Activated CD4-positive, alpha-beta T cell treated with anti-CD3 and anti-CD28 coated beads for 48 hours (primary cell): ENCODE measurements around the gene TNS4.

ENCODE experiments used
- DNase-seq: peaks from one replicate; pipeline ENCODE4 v3.0.0-alpha.2; 2020

The TNS4 gene

DNA sequence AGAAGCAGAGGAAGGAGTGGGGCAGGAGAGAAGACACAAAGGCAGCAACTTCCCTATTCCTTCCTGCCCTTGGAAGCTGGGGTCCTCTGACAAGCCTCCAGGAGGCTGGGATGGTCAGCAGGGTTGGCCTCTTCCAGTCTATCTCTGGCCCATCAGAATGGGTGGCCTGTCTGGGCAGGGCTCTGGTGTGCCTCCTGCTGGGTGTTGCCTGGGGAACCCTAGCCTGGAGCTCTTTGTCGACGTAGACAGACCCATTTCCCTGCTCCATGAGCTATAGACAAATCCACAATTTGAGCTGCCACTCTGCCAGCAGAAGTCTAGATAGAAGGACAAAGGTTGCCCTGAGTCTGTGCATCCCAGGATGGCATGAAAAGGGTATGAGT is 46.8 kb downstream of the TNS4 start:
- no peak for DNase-seq

DNA sequence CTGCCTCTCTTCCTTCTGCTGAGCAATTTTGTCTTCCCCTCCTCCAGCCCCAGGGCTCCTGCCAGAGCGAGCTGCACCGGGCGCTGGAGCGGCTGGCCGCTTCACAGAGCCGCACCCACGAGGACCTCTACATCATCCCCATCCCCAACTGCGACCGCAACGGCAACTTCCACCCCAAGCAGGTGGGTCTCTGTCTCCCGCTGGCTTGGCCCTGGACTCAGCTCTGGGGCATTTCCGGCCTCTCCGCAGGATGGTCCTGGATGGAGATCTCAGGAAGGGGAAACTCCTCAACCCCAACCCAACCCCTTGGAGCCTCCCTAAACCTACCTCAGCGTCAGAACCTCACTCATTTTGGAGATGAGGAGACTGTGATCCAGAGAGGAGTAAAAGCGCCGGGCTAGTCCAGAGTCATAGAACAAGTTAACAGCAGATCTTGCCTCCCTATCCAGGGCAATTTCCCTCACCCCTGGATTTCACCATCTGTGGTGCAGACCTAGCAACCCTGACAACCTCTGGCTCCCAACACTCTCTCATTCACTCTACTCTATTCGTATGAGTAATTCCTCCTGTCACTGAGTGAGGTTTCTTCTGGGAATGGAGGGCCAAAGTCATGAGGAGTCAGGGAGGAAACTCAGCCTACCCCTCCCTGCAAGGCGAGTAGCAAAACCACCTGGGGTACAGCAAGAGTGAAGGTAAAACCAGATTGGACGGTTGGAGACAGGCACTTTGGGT is 47.4 kb downstream of the TNS4 start:
- DNase-seq = no peak

DNA sequence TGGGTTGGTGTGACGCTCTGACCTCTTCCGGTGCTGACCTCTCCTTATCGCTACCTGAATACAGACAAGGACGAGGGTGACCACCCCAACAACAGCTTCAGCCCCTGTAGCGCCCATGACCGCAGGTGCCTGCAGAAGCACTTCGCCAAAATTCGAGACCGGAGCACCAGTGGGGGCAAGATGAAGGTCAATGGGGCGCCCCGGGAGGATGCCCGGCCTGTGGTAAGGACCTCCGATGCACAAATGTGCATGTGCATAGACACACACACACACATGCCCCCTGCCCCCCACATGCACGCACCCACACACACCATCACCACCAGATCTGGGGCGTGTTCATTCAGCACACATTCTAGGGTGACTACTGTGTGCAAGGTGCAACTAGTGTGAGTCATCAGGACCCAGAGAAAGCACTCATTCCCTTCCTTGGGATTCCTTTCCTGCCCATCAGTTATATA is 48.5 kb downstream of the TNS4 start:
- DNase-seq = no peak

DNA sequence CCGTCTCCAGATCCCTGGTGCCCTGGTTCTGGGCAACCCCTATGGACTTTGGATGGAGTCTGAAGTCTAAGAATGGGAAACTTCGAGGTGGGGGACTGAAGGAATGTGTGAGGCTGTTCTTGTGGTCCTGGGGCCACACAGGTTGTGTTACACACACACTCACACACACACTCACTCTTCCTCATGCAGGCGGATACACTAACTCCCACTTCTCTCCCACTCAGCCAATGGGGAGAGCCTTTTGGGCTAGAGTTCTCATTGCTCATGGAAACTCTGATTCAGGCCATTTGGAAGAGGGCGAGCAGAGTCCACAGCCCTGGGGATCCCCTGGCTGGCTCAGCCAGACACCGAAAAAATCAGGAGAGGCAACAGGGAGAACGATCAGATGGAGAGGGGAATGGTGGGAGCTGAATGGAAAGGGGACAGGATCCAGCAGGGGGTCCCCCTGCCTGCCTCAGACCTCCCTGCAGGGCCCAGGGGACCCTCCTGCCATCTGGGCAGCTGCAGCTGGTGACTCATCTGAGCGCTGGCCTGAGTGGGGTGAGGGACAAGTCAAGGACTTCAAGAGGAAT is 49.1 kb downstream of the TNS4 start:
- DNase-seq = peak; percentile 38

DNA sequence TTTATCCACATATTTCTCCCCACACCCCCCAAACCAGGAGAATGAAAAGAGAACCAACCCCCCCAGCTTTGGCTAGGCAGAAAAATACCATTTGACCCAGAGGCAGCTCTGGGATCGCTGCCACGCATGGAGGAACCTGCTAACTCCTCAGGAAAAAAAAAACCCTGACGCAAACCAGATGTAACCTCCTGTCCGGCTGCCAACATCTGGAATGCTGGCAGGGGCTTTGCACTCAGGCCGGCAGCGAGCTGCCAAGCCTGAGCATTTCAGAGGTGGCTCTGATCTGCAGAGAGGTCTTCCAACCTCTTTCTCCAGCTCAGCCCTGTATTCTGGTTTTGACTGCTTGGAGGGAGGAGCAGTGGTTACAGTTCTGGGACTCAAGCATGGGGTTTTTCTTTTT is 50.0 kb downstream of the TNS4 start:
- DNase-seq = no peak

DNA sequence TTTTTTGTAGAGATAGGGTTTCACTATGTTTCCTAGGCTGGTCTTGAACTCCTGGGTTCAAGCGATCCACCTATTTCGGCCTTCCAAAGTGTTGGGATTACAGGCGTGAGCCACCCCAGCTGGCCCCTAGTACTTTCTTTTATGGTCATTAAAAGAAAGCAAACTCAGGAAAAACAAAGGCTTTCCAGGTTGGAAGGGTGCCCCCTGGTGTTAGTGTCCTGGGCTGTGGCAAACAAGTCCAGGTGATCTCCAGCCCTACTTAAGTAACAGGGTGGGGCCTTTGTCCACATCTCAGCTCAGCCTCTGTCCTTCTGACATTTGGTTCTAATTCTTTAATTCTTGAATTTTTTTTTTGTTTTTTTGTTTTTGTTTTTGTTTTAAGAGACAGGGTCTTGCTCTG is 51.2 kb downstream of the TNS4 start:
- peak; percentile 50 for DNase-seq

DNA sequence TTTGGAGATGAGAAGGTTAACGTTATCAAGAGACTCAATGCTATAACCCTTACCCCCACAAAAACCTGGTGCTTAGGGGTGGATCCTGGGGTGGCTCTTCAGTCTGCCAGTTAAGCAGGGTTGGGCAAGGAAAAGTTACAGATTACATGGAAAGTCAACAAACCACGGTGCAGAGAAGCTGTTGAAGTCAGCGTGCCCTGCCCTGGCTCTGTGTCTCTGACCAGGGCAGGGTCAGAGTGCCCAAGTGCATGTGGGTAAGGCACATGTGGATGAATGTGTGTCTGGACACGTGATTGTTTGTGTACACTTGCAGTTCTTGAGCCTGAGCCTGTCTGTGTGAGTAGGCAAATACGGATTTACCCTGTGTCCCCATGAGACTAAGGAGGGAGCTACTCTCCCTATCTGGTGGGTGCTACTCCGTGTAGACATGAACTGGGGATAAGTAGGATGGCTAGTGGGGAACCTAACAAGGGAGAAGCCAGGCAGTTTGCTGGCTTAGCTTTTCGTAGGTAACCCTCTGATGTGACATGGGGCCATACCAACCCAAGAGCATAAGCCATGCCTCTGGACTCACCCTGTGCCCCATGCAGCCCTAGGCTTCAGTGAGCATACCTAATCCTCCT is 52.7 kb downstream of the TNS4 start:
- DNase-seq = no peak

DNA sequence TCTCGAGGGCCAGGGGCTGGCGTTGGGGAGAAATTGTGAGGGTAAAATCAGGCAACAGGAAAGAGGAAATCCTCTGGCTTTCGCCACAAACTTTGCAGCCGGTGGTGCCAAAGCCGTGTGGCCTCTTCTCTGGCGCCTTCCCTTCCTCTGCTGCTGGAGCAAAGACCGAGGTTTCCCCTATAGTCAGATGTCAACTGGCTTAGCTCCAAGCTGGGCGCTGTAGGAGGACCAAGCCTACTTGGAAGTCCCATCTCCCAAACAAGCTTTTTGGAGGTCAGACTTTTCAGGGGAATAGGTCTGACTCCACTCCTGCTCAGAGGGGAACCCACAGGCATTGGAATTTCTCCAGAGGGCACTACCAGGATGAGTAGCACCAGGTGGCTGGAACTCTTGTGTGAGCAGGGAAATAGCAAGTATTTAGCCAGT is 53.2 kb downstream of the TNS4 start:
- DNase-seq = no peak

DNA sequence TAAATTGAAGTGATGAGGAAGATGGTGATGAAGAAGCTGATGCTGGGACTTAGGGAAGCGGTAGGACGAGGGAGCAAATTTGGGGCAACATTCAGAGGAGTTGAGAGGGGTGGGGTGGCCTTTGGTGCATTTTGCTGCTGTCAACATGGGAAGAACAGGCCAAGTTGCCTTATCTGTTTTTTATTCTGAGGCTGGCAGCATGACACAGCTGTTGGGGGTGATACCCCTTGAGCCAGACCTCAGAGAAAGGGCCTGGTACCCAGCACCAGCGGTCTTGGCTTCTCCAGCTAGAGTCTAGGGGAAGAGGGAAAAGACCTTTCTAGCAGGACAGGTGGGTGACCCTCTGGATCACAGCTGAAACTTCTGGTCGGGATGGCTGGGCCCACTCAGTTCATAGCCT is 53.6 kb downstream of the TNS4 start:
- no peak for DNase-seq

DNA sequence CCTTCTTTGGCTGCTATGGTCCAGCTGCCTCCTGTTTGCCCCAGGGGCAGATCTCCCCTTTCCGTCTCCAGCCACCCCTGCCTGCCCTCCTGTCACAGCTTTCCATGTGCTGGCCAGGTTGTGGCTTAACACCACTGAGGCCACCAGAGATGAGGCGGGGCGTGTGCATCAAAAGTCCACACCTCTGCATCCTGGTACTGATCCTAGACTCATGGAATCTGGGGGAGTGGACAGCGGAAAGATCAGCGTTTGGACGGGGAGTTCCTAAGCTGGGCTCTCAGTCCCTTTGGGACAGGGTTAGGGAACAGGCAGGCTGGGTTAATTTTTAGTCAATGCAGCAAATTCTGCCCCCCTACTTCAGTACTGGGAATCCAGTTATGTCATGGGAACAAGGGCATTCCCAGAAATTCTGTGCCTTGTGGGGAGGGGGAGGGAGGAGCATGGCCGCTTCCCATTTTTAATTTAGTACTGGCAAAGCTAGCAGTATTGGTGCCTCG is 54.2 kb downstream of the TNS4 start:
- DNase-seq = no peak

DNA sequence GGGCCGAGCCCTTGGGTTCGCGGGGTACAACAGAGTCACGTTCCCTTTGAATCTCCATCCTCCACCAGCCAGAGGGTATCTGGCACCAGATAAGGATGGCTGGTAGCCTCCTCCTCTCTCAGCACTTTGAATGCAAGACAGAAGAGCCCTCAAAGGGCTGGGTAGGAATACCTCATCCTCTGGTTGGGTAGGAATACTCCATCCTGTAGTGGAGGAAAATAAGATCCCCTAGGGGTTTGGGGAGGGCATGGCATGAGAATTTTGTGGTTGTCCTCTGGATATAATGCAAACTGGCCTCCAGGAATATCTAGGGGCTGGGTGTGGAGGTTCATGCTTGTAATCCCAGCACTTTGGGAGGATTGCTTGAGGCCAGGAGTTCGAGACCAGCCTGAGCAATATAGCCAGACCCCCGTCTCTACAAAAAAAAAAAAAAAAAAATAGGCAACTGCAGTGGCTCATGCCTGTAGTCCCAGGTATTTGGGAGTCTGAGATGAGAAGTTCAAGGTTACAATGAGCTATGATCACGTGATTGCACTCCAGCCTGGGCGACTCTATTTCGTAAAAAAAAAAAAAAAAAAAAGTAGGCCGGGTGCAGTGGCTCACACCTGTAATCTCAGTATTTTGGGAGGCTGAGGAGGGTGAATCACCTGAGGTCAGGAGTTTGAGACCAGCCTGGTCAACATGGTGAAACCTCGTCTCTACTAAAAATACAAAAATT is 55.5 kb downstream of the TNS4 start:
- no peak for DNase-seq

DNA sequence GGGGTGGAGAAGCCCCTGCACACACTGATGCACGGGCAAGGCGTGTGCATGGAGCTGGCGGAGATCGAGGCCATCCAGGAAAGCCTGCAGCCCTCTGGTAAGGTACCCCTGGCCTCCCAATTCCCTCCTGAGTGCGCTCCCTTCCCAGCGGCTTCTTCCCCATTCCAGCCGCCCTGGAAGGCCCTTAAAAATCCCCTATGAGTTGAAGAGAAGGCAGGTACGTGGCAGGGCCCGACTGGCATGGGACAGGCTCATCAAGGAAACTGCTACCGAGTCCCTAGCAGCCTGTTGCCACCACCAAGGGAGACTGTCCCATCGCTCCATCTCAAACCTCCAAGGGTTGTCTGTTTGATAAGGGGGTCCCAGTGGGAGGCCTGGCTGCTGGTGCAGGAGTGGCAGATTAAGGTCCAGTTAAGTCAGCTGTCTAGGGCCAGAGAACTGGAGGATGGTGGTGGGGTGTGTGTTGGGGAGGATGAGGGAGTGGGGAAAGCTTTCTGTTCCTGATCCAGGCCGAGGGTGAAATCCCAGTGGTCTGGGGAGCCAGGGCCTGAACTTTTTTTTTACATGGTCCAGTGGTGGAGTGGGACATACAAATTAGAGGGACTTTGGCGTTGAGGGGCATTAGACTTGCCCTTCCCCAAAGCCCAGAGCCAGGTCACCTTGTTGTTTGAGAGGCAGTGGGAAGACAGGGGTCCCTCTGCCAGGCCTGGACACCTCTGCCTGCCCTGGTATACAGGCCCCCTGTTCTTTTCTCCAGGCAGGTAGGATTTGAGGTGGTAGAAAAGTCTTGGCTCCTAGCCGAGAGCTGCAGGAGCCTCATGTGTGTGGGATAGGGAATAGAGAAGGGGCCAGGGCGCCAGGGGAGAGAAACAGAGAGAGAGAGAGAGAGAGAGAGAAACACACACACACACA is 57.2 kb downstream of the TNS4 start:
- DNase-seq = peak; percentile 21

DNA sequence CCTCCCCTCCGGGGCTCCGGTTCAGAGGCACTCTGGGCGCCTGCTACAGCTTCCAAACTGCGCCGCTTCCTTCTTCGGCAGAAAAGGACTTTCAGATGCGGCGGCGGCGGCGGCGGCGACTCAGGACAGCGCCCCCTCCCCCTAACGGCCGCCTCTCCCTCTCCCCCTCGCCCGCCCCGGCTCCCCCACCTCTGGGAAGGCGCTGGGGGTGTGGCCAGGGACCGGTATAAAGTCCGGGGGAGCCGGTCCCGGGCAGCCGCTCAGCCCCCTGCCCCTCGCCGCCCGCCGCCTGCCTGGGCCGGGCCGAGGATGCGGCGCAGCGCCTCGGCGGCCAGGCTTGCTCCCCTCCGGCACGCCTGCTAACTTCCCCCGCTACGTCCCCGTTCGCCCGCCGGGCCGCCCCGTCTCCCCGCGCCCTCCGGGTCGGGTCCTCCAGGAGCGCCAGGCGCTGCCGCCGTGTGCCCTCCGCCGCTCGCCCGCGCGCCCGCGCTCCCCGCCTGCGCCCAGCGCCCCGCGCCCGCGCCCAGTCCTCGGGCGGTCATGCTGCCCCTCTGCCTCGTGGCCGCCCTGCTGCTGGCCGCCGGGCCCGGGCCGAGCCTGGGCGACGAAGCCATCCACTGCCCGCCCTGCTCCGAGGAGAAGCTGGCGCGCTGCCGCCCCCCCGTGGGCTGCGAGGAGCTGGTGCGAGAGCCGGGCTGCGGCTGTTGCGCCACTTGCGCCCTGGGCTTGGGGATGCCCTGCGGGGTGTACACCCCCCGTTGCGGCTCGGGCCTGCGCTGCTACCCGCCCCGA is 58.0 kb downstream of the TNS4 start, which contains the start of gene IGFBP4:
Gene IGFBP4, plus strand, starts transcription at position 255 of the 792 bp plus-strand sequence. Its CDS starts 286 bp downstream, at position 541.
- peak; percentile 79 for DNase-seq

DNA sequence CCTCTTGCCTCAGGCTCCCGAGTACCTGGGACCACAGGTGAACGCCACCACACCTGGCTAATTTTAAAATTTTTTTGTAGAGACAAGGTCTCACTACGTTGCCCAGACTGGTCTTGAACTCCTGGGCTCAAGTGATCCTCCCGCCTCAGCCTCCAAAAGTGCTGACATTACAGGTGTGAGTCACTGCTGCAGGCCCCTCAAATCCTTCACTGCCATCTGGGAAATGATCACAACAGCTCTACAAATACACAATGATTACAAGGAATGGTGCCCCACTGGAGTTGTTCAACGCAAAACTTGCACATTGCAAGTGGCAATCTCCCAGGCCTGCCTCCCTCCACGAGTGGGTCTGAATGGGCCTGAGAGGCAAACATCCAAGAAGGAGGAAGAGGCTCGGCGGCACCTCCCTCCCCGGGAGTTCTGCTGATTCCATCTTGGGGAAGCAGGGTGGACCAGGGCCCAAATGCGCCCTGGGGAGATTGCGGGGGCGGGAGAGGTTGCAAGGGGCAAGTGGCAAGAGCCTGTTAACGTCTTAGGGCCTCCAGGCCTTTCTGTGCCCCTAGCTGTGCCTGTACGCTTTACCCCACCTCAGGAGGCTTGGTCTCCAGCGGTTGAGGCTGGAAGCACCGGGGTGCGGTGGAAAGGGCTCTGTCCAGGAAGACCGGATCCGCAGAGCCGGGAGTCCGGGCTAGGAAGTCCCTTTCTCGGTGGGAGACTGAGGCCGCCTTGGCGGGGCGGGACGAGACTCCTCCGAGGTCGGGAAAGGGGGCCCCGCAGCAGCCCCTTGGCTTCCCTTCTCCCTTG is 58.8 kb downstream of the TNS4 start:
- no peak for DNase-seq

DNA sequence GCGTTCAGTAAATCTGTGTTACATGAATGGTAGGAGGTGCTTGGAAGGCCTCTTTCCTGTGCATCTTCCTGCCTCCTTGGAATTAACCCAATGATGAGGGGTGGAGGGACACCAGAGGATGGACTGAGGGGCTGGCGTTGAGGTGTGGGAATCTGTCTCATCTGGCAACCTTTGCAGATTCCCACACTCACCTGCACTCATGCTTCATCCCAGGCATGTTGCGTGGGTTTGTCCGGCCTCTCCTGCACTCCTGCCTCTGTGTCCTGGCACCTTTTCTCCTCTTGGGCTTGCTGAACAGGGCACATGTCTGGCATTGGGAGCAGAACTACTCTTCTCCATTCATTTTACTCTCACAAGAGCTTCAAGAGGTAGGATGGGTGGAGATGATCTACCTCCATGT is 61.3 kb downstream of the TNS4 start:
- no peak for DNase-seq

DNA sequence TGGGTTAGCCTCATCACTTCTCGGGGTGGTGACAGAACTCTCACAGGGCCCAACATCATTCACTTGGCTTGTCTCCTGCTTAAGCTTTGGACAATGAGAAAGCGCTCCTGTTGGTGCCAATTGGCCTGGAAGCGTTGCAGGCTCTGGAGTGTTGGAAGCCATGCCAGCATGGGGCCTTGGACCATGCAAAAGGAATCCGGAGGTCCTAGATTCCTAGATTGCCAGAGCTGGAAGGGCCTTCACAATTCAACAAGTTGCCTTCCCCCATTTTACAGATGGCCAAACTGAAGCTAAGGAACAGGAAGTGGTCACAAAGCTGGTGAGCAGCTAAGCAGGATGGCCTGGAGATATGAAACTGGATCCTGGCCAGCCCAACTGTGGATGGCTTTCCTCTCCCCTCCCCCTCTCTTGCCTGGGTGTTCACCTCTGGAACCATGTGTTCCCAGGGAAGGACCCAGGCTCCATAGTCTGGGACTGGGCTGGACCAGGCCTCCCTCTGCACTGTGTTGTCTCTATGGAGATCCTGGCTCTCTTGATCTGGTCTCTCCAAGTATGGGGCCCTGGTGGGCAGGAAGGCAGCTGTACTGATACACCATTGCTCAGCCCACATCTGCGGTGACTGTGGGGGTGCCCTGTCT is 64.2 kb downstream of the TNS4 start:
- DNase-seq = no peak

DNA sequence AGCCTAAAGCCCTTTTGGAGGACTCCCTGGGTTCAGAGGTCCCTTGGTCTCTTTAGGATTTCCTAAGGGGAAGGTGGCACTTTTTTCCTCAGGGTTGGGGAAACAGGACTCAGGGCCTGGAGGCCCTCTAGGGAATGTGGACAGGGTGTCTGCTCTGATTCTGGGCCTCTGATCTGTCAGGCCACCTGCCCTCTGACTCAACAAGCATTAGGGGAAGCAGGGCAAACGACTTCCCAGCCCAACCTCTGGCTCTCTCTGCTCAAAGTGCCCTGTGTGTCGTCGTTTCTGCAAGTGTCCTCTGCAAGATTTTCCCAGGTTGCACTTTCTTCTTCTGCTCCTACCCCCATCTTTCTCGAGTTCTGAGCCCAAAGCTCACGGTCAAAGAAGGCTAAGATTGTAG is 64.8 kb downstream of the TNS4 start:
- DNase-seq = no peak

DNA sequence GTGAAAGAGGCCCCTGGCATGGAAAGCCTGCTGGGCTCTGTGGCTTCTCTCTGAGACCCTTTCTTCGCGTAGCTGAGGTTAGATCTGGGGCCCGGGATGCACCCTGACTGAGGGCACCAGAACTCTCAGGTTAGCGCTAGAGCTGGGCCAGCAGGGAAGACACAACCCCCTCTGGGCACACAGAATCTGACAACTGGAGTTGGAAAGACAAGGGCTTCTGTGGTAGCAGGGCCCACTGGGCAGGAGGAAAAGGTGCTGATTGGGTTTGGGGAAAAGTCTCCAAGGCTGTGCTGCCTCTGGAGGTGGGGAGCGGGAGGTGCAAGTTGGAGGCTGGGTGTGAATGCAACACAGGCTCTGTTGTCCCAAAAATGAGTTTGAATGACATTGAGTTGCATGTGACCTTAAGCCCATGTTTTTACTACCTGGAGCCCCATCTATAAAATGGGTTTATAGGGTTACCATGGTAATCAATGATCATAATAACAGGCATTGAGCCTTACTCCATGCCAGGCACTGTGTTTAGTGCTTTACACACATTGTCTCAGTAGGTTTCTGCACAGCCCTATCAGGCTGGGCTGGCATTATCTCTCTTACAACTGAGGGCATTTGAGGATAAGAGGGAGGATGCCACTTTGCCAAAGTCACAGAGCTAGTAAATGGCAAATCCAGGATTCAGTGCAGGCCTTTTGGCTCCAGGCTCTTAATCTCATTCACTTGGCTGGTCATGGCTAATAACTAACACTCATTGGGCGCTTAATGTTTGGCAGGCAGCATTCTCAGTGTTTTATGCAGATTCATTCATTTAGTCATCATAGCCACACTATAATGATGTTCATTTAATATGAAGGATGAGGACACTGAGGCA is 67.6 kb downstream of the TNS4 start:
- DNase-seq = peak; percentile 55
